Measurements from ENCODE around the gene TRIP10.

DNA sequence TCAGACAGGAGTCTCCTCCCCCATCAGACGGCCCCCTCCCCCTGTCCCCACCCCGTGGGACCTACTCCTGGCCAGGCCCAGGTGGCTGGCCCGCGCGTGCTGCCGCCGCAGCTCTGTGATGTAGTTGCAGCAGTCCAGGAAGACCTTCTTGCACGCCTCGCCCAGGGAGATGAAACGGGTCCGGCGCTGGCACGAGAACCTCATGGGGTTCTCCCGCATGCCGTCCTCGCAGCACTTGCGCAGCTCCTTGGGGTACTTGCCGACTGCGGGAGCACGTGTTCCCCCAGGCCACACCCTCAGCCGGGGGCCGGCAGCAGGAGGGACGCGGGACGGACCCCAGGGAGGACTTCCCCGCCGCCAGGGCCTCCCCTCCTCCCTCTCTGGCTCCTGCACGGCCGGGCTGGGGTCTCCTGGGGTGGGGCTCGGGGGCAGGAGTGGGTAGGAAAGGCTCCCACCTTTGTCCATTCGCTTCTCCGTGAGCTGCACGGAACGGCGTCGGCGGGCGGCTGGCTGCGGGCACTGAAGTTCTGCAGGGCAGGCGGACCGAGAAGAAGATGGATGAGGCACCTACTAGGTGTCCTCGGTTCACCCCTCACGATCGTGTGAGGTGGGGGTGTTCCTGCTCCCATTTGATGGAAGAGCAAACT lies 32.3 kb upstream of the TRIP10 start:
- TF ChIP-seq, protein P1, sequence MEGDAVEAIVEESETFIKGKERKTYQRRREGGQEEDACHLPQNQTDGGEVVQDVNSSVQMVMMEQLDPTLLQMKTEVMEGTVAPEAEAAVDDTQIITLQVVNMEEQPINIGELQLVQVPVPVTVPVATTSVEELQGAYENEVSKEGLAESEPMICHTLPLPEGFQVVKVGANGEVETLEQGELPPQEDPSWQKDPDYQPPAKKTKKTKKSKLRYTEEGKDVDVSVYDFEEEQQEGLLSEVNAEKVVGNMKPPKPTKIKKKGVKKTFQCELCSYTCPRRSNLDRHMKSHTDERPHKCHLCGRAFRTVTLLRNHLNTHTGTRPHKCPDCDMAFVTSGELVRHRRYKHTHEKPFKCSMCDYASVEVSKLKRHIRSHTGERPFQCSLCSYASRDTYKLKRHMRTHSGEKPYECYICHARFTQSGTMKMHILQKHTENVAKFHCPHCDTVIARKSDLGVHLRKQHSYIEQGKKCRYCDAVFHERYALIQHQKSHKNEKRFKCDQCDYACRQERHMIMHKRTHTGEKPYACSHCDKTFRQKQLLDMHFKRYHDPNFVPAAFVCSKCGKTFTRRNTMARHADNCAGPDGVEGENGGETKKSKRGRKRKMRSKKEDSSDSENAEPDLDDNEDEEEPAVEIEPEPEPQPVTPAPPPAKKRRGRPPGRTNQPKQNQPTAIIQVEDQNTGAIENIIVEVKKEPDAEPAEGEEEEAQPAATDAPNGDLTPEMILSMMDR (IDR thresholded peaks at IDR 0.05): no peak
- no peak for TF ChIP-seq EZH2phosphoT487 (IDR thresholded peaks at IDR 0.05)
